HFFc6 (cell line): ENCODE measurements around the gene MRPL36. TPM values are rescaled to one million over a fixed set of nuclear protein-coding genes. Genes with fewer than 3 reads are reported as not detected.

ENCODE experiments used
- DNase-seq: peaks from one replicate; pipeline ENCODE4 v3.0.0-alpha.2; 2018
- H3K27ac Mint-ChIP-seq: 2 replicates; pipeline ENCODE4 v1.8.0; 2020; ENCODE audit warnings: mild to moderate bottlenecking, mixed read lengths
- H3K27me3 Mint-ChIP-seq: 2 replicates; pipeline ENCODE4 v1.8.0; 2021; ENCODE audit warnings: mild to moderate bottlenecking, moderate library complexity, mixed read lengths; ENCODE audit not compliant: insufficient read depth
- H3K36me3 Mint-ChIP-seq: 2 replicates; pipeline ENCODE4 v1.8.0; 2021; ENCODE audit warnings: low read depth, mixed read lengths
- H3K4me1 Mint-ChIP-seq: 2 replicates; pipeline ENCODE4 v1.8.0; 2020; ENCODE audit warnings: low read depth, mixed read lengths
- H3K4me3 Mint-ChIP-seq: 2 replicates; pipeline ENCODE4 v1.8.0; 2020; ENCODE audit warnings: mild to moderate bottlenecking, moderate library complexity, mixed read lengths
- H3K9me3 Mint-ChIP-seq: 2 replicates; pipeline ENCODE4 v1.8.0; 2020; ENCODE audit warnings: mild to moderate bottlenecking, mixed read lengths
- total RNA-seq, 6 experiments: library from RNA; stranded (reverse); fragmentation: NEBNext Ultra II Directional; extraction: Animal tissue kit (Norgen Biotek cat#: 25700); gene quantifications; 2 replicates in 1 of 6; 3 replicates in 5 of 6; pipeline ENCODE4 v1.2.3, GENCODE V29; 2021
- TF ChIP-seq, protein P1 (sequence below): fragments of 200-600 bp; sonication (generic); IDR thresholded peaks from 2 replicates; pipeline ENCODE4 v1.5.0; 2021; ENCODE audit warnings: antibody characterized with exemption, mild to moderate bottlenecking

MRPL36 gene
- total RNA-seq, 6 experiments from 2014 or later: 67.8 to 87.1 (median 74.9) TPM

- TF ChIP-seq, protein P1, sequence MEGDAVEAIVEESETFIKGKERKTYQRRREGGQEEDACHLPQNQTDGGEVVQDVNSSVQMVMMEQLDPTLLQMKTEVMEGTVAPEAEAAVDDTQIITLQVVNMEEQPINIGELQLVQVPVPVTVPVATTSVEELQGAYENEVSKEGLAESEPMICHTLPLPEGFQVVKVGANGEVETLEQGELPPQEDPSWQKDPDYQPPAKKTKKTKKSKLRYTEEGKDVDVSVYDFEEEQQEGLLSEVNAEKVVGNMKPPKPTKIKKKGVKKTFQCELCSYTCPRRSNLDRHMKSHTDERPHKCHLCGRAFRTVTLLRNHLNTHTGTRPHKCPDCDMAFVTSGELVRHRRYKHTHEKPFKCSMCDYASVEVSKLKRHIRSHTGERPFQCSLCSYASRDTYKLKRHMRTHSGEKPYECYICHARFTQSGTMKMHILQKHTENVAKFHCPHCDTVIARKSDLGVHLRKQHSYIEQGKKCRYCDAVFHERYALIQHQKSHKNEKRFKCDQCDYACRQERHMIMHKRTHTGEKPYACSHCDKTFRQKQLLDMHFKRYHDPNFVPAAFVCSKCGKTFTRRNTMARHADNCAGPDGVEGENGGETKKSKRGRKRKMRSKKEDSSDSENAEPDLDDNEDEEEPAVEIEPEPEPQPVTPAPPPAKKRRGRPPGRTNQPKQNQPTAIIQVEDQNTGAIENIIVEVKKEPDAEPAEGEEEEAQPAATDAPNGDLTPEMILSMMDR: no peak
- H3K4me3 Mint-ChIP-seq: no peak overlapping the region
- no peak for DNase-seq
- H3K9me3 Mint-ChIP-seq: no peaks in the 10 kb centered on the region
- H3K27me3 Mint-ChIP-seq: peaks cover 32% of the 10 kb centered on the region
- peaks cover 9% of the 10 kb centered on the region; the same call in 1 of the 2 replicates for H3K4me1 Mint-ChIP-seq
- no peaks in the 10 kb centered on the region for H3K36me3 Mint-ChIP-seq
- no peak overlapping the region for H3K27ac Mint-ChIP-seq
These were observed 34.5 kb upstream of the MRPL36 start for GRCh38 chr5:1834022-1834551.

GRCh38 chr5:1833264-1834021 lies 33.8 kb upstream of the MRPL36 start:
- Mint-ChIP-seq H3K9me3 (no peaks in the 10 kb centered on the region), H3K27me3 (peaks cover 30% of the 10 kb centered on the region), H3K36me3 (no peaks in the 10 kb centered on the region), H3K4me3 (no peak overlapping the region), H3K27ac (no peak overlapping the region), H3K4me1 (peaks cover 9% of the 10 kb centered on the region; the same call in 1 of the 2 replicates)
- TF ChIP-seq, protein P1: no peak
- DNase-seq: no peak

DNA sequence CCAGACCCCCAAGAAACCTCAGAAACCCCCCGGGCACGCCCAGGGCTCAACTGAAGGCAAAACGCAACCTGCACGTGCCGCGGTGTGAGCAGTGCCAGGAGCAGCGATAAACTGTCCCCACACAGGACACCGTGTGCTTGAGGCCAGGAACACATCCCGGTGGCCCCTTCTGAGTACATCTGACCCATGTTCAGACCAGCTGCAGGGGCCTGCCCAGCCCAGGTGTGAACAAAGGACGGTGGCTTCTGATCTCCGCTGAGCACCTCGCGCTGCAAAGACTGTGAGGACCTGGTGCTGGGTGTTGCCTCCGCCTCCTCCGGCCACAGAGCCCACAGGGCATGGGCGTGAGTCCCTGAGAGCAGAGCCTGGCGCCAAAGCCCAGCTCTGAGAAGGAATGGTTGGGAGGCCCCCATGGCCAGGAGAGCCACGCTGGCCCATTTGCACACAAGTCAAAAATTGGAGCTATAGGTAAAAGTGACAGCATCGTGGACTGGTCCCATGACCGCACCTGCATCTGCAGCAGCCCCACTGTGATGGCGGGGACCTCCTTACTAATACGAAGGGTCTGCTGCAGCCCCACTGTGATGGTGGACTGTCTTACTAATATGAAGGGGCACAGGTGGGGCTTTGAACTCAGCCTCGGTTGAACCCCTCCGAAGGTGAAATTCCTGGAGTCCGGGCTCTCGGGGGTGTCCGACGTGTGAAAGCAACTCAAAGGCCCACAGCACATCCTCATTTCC lies 33.0 kb upstream of the MRPL36 start:
- Mint-ChIP-seq H3K27ac (no peak overlapping the region), H3K4me1 (peaks cover 9% of the 10 kb centered on the region; the same call in 1 of the 2 replicates), H3K9me3 (no peaks in the 10 kb centered on the region), H3K4me3 (no peak overlapping the region), H3K36me3 (0 out of 2 replicates have a peak, but pooled peaks cover 2% of the 10 kb centered on the region), H3K27me3 (peaks cover 30% of the 10 kb centered on the region)
- no peak for DNase-seq
- TF ChIP-seq, protein P1: no peak

GRCh38 chr5:1831677-1832313 lies 32.2 kb upstream of the MRPL36 start:
- Mint-ChIP-seq H3K27me3 (peaks cover 30% of the 10 kb centered on the region), H3K4me3 (no peak overlapping the region), H3K27ac (no peak overlapping the region), H3K4me1 (peaks cover 9% of the 10 kb centered on the region; the same call in 1 of the 2 replicates), H3K9me3 (no peaks in the 10 kb centered on the region), H3K36me3 (peaks cover 10% of the 10 kb centered on the region)
- TF ChIP-seq, protein P1: no peak
- peak; percentile 13 for DNase-seq

GRCh38 chr5:1831257-1831656 lies 31.6 kb upstream of the MRPL36 start:
- Mint-ChIP-seq H3K9me3 (no peaks in the 10 kb centered on the region), H3K27me3 (peaks cover 28% of the 10 kb centered on the region), H3K4me3 (no peak overlapping the region), H3K4me1 (peaks cover 9% of the 10 kb centered on the region; the same call in 1 of the 2 replicates), H3K36me3 (peaks cover 13% of the 10 kb centered on the region), H3K27ac (no peak overlapping the region)
- TF ChIP-seq, protein P1: no peak
- no peak for DNase-seq
